Activated CD8-positive, alpha-beta memory T cell treated with anti-CD3 and anti-CD28 coated beads, Interleukin-2, amount 50 U/mL, for 24 hours (primary cell): ENCODE measurements around the gene EDC4.
A peak's percentile ranks its signal among the peaks of the same experiment; 100 is the strongest.
"Not testable (repeated sequence)": the region's sequence is repeated elsewhere in the genome, so short reads cannot be mapped to it uniquely, and the experiment has no call there.

Experiments used
- DNase-seq: peaks from one replicate; pipeline ENCODE4 v3.0.0-alpha.2; 2020; ENCODE audit errors: extremely low read depth

EDC4 gene

DNA sequence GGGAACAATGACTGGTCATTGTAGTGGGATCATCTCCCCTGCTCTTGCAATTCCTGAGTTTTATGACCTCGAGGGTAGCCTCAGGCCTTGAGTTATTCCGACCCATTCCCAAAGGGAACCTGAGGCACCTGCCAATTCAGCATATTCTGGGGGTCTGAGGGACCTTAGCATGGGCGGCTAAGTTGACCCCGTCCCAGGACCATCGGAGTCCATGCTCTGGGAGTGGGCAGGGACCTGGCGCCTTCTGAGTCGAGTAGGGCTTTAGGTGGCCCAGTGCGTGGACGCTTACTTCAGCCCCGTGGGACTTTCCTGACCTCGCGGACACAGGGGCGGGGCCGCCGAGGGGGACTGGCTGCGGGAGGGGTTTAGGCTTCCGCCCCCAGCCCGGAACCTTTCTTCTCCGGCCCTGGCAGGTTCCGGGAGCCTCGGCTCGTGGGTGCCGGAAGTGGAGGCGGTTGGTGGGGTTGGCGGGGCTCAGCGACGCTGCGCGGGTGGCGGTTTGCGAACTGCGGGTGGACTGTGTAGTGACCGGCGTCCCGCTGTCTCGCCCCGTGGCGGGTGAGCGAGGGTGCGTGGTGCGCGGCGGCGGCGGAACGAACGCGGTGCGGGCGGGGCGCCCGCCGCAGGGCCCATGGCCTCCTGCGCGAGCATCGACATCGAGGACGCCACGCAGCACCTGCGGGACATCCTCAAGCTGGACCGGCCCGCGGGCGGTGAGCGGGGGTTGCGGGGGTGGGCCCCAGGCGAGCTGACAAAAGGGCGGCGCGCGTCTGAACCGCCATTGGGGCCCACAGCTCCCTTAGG lies at the start of gene EDC4:
TSS of gene EDC4 (plus strand) at position 422 of the 804 bp plus-strand sequence. CDS start at position 632, 210 bp downstream.
- DNase-seq, result peak; percentile 80

- DNase-seq, result no peak
These were observed 47.7 kb upstream of the EDC4 start for GRCh38 chr16:67825119-67825518.

DNA sequence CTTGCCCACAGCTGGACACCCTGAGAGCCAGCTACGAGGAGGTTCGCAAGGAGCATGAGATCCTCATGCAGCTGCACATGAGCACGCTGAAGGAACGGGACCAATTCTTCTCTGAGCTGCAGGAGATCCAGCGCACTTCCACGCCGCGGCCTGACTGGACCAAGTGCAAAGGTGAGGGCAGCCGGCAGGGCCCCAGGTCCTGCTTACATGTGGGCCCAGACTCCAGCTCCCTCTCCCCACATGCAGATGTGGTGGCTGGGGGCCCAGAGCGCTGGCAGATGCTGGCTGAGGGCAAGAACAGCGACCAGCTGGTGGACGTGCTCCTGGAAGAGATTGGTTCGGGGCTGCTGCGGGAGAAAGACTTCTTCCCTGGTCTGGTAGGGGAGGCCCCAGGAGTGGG lies 46.9 kb upstream of the EDC4 start:
- no peak for DNase-seq

- no peak for DNase-seq
These were observed 44.2 kb upstream of the EDC4 start for GRCh38 chr16:67828651-67829050.

DNA sequence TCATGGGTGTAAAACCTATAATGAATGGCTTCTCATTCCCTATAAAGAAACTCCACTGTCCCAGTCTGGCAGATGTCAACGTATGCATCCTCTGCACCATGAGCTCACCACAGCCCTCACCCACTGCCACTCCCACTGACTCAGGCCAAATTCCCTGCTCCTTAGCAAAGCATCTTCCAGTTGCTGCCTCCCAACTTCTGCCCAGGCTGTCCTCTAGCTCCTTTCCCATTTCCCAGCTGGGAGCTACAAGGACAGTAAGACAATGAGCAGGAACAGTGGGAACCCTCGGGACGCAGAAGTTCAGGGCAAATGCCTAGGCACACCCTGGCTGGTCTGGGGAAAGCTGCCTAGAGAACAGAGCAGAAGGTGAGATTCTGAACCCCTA lies 39.8 kb upstream of the EDC4 start:
- no peak for DNase-seq

- DNase-seq, result peak; percentile 81
These were observed 39.2 kb upstream of the EDC4 start for GRCh38 chr16:67833415-67834241.

DNA sequence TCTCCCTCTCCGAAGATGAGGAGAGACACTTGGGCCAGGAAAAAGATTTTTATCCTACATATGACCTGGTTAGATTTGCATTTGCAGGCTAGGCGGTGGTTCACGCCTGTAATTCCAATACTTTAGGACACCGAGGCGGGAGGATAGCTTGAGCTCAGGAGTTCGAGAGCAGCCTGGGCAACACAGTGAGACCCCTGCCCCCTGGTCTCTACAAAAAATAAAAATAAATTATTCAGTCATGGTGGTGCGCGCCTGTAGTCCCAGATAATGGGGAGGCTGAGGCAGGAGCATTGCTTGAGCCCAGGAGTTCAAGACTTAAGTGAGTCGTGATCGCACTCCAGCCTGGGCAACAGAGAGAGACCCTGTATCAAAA lies 38.6 kb upstream of the EDC4 start:
- no peak for DNase-seq

DNA sequence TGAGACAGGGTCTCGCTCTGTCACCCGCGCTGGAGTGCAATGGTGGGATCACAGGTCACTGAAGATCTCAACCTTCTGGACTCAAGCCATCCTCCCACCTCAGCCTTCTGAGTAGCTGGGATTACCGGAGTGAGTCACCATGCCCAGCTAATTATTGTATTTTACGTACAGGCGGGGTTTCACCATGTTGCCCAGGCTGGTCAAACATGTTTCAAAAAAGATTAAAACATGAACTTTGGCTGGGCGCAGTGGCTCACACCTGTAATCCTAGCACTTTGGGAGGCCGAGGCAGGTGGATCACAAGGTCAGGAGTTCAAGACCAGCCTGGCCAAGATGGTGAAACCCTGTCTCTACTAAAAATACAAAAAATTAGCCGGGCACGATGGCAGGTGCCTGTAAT lies 35.7 kb upstream of the EDC4 start:
- not testable (repeated sequence) for DNase-seq

DNA sequence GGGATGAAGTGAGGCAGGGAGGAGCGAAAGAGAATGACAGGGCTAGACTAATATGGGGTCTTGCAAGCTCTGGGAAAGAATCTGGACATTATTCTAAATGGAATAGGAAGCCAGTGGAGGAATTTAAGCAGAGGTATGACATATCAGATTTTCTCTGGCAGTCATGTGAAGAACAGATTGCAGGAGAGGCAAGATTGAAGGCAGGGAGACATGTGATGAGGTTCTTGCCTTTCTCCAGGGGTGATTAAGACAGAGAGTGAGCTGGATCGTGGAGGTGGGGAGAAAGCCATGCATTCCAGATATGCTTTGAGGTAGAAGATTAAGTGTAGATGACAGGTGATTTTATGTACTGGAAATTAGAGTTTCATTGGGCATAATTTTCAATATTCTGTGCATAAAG lies 35.0 kb upstream of the EDC4 start:
- no peak for DNase-seq

- DNase-seq, result no peak
These were observed 31.5 kb upstream of the EDC4 start for GRCh38 chr16:67841198-67841815.

DNA sequence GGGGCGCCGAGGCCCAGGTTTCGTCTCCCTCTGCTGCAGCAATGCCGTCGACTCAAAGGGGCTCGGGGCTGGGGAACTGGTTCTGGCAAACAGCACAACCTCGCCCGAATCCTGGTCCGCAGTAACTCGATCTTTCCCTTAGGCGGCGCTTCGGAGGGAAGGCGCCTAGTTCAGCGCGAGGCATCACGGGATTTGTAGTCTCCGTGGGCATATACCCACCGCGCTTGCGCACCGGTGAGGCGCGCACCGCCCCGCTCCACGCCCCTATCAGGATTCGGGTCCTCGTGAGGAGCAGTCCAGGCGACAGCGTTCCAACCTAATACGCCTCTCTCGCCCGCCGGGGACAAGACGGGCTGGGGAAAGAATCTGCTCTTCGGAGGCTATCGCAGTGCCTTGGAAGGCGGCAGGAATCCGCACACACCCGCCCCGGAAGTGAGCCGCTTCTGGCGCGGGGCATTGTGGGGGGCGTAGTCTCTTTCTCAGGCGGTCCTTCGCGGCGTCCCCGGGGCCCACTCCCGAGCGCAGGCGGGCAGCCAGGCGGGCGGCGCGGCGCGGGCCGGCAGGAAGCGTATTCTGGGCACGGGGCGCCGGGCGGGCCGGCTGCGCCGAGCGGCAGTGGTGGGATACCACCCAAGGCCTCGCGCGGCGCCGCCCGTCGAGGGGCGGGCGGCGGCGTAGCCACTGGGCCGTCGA lies 30.9 kb upstream of the EDC4 start, which contains the start of gene THAP11:
TSS of gene THAP11 (plus strand) at position 505 of the 693 bp plus-strand sequence. CDS start 235 bp downstream, outside the sequence.
- DNase-seq, result peak; percentile 92

DNA sequence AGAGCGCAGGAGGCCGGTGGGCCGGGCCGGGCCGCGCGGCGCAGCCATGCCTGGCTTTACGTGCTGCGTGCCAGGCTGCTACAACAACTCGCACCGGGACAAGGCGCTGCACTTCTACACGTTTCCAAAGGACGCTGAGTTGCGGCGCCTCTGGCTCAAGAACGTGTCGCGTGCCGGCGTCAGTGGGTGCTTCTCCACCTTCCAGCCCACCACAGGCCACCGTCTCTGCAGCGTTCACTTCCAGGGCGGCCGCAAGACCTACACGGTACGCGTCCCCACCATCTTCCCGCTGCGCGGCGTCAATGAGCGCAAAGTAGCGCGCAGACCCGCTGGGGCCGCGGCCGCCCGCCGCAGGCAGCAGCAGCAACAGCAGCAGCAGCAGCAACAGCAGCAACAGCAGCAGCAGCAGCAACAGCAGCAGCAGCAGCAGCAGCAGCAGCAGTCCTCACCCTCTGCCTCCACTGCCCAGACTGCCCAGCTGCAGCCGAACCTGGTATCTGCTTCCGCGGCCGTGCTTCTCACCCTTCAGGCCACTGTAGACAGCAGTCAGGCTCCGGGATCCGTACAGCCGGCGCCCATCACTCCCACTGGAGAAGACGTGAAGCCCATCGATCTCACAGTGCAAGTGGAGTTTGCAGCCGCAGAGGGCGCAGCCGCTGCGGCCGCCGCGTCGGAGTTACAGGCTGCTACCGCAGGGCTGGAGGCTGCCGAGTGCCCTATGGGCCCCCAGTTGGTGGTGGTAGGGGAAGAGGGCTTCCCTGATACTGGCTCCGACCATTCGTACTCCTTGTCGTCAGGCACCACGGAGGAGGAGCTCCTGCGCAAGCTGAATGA lies 30.1 kb upstream of the EDC4 start:
- no peak for DNase-seq

DNA sequence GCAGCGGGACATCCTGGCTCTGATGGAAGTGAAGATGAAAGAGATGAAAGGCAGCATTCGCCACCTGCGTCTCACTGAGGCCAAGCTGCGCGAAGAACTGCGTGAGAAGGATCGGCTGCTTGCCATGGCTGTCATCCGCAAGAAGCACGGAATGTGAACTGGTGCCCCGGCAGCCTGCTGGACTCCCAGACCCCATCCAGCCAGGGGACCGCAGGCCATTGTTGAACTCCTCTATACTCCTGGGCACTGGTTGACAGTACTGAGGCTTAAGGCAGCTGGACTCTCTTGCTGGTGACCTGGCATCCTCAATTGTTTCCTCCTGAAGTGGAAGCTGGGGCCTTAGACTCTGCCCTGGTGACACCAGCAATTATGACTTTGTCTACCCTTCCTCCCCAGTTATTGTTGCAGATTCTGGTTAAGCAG lies 29.5 kb upstream of the EDC4 start:
- no peak for DNase-seq

DNA sequence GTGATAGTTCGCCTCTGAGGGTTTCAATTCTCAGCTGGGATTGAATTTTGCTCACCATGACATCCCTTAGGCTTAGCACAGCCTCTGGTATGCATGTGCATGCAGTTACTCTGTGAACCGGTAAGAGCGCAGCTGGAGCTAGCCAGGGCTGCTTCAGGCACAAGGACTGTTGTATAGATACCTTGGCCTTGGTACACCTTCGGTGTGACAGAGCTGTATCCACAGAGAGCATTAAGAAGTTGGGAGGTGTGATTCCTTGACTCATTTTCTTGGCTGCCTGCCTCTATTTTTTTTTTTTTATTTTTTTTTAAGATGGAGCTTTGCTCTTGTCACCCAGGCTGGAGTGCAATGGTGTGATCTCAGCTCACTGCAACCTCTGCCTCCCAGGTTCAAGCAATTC lies 28.4 kb upstream of the EDC4 start:
- DNase-seq, result no peak

DNA sequence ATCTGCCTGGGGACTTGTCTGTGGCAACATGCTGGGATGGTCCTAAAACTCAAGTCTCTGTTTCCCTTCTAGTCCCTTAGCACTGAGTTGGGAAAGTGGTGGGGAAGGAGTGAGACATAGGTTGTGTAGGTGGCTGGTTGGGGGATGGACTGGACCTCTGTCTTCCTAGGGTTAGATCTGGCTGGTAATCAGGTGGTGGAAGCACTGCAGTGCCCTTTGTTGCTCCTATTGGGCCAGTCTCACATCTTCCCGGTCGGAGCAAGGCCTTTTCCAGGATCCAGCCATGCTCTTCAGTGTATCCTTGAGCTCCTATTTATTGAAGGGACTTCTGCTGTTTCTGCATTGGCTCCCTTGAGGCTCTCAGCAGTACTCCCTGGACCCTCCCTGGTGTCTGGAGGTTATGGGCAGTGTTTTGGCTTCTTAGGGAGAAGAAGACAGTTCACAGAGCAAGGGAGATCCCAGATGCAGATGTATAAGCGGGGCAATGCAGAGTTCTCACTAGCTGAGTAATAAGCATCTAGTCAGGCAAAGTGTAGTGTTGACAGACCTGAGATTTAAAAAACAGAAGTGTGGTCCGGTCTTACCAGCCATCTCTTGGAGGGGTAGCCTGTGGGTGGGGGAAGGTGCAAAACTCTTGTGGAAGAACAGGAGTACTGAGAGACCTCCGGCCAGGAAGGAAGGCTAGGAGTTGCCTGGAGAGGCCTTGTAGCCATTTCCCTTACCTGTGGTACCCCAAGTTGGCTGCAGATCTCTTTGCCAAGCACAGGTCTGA lies 27.4 kb upstream of the EDC4 start:
- DNase-seq, result no peak

- DNase-seq, result no peak
These were observed 26.9 kb upstream of the EDC4 start for GRCh38 chr16:67846063-67846319.

DNA sequence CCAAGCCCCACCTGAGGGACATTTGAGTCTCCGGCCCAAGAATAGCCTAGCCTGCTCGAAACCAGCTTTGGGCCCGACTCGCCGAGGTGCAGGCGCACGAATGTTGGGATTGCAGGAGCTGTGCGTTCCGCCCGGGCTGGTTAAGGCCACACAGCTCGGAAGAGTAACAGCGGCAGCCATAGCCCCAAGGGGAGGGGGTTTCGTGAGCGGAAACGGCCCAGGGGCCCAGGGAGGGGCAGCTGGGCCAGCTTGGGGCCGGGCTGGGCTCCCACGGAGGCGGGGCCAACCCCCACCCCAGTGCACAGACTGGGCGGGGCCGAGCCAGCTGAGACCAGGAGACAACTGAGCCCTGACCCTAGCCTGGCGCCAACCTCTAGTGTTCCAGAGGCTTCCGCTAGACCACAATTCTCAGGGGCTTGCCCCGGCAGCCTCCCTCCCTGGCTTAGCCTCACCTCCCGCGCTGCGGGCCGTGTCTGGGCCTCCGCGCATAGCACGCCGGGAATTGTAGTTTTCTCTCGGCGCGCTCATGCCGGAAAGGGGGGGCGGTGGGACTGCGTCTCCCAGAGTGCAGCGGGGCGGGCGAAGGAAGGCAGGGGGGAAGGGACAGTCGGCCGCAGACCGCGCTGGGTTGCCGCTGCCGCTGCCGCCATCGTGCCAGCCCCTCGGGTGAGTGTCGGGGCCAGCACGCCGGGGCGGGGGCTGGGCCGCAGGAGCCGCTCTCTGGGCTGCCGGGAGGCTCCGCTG lies 26.4 kb upstream of the EDC4 start, which contains the start of gene NUTF2:
TSS of gene NUTF2 (plus strand) at position 614 of the 744 bp plus-strand sequence. CDS start 18,198 bp downstream, outside the sequence.
- DNase-seq, result peak; percentile 87

DNA sequence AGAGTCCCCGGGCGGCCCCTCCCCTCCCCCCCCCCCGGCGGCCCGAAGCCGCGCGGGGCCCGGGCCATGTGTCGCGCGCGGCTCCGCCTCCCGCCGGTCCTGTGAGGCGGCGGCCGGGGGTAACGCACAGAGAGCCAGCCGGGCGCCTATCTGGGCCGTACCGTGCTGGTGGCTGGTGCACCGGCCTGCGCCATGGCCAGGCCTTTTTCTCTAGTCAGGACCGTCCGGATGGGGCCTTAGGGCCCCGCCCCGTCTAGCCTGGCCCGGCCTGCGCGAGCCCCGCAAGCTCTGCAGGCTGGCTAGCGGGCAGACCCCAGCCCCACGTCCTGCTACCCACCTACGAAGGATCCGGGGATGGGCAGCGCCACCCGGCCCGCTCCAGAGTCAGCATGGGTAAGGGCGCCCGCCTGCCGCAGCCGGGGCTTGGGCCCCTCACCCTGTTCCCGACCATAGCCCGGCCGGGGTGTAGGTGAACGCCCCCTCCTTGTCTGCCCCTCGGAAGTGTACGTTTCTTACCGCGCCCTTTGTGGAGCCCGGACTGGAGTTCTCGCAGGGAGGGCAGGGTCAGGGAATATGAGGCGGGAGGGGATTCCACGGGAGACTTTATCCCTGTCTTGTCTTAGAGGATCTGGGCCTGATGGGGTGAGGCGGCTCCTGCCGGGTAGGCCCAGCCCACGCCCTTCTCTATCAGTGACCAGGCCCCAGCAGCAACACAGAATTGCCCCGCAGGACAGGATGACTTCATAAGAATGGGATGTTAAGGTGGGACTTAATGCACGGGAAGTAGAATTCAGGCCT lies 25.6 kb upstream of the EDC4 start, which contains the start of gene CENPT:
TSS of gene CENPT (minus strand) at position 630 of the 798 bp plus-strand sequence. CDS start 13,834 bp downstream, outside the sequence.
- DNase-seq, result no peak

- no peak for DNase-seq
These were observed 24.7 kb upstream of the EDC4 start for GRCh38 chr16:67848118-67848517.
